Nephron progenitor cell (in vitro differentiated cells): ENCODE results near the gene LYZL1.
A peak's percentile ranks its signal among the peaks of the same experiment; 100 is the strongest.

ENCODE experiments used
- DNase-seq: peaks from one replicate; pipeline ENCODE4 v3.0.0; 2021
- H3K27ac Mint-ChIP-seq: 2 replicates; pipeline ENCODE4 v1.8.0; 2021; ENCODE audit warnings: mild to moderate bottlenecking, moderate library complexity, mixed read lengths
- H3K27me3 Mint-ChIP-seq: 2 replicates; pipeline ENCODE4 v1.8.0; 2021; ENCODE audit warnings: mild to moderate bottlenecking, low read depth, mixed read lengths; ENCODE audit not compliant: poor library complexity
- H3K36me3 Mint-ChIP-seq: 2 replicates; pipeline ENCODE4 v1.8.0; 2021; ENCODE audit warnings: low read depth, mixed read lengths
- H3K4me1 Mint-ChIP-seq: 2 replicates; pipeline ENCODE4 v1.8.0; 2021; ENCODE audit warnings: mixed read lengths
- H3K4me3 Mint-ChIP-seq: 2 replicates; pipeline ENCODE4 v1.8.0; 2021; ENCODE audit warnings: mild to moderate bottlenecking, moderate library complexity, mixed read lengths
- H3K9me3 Mint-ChIP-seq: 2 replicates; pipeline ENCODE4 v1.8.0; 2021; ENCODE audit warnings: mild to moderate bottlenecking, moderate library complexity, mixed read lengths
- TF ChIP-seq, protein P1 (sequence below): fragments of 200-600 bp; sonication (generic); IDR thresholded peaks from 2 replicates; pipeline ENCODE4 v1.5.0; 2021; ENCODE audit warnings: antibody characterized with exemption

Gene LYZL1

DNA sequence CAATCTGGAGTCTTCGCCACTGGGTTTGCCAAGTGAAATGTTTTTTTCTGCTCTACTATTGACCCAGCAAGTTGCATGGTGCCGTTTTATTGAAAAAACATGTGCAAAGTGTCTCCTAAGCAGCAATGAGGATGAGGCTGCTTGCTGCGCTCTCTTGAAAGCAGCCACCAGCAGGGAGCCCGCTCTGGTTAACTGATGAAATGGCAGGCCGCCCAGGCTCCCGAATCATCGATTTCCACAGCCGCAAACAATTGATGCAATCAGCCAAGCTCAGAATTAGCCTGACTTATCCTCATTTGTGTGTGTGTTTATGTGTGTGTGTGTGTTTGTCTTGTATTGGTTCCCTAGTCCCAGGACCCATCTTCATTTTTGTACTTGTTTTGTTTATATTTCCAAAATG lies 22.2 kb upstream of the LYZL1 start:
- H3K4me3 Mint-ChIP-seq = no peak overlapping the region
- TF ChIP-seq, protein P1, sequence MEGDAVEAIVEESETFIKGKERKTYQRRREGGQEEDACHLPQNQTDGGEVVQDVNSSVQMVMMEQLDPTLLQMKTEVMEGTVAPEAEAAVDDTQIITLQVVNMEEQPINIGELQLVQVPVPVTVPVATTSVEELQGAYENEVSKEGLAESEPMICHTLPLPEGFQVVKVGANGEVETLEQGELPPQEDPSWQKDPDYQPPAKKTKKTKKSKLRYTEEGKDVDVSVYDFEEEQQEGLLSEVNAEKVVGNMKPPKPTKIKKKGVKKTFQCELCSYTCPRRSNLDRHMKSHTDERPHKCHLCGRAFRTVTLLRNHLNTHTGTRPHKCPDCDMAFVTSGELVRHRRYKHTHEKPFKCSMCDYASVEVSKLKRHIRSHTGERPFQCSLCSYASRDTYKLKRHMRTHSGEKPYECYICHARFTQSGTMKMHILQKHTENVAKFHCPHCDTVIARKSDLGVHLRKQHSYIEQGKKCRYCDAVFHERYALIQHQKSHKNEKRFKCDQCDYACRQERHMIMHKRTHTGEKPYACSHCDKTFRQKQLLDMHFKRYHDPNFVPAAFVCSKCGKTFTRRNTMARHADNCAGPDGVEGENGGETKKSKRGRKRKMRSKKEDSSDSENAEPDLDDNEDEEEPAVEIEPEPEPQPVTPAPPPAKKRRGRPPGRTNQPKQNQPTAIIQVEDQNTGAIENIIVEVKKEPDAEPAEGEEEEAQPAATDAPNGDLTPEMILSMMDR = no peak
- peaks cover 21% of the 10 kb centered on the region for H3K9me3 Mint-ChIP-seq
- no peak overlapping the region for H3K27ac Mint-ChIP-seq
- no peak for DNase-seq
- H3K36me3 Mint-ChIP-seq = peaks cover 13% of the 10 kb centered on the region
- H3K27me3 Mint-ChIP-seq = no peaks in the 10 kb centered on the region
- peaks cover 5% of the 10 kb centered on the region for H3K4me1 Mint-ChIP-seq

DNA sequence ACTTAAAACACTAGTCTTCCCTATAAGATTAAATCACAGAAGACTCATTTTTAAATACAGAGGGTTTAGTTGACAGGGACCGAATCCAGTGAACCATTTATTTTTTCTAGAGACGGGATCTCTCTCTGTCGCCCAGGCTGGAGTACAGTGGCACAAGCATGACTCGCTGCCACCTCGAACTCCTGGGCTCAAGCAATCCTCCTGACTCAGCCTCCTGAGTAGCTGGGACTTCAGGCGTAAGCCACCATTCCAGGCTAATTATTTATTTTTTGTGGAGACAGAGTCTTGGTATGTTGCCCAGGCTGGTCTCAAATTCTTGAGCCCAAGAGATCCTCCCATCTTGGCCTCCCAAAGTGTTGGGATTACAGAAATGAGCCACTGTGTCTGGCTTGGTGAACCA lies 20.9 kb upstream of the LYZL1 start:
- H3K9me3 Mint-ChIP-seq = peaks cover 21% of the 10 kb centered on the region
- peaks cover 13% of the 10 kb centered on the region for H3K36me3 Mint-ChIP-seq
- no peak overlapping the region for H3K4me3 Mint-ChIP-seq
- H3K4me1 Mint-ChIP-seq = peaks cover 7% of the 10 kb centered on the region
- no peak for DNase-seq
- no peaks in the 10 kb centered on the region for H3K27me3 Mint-ChIP-seq
- no peak overlapping the region for H3K27ac Mint-ChIP-seq
- TF ChIP-seq, protein P1 = no peak

DNA sequence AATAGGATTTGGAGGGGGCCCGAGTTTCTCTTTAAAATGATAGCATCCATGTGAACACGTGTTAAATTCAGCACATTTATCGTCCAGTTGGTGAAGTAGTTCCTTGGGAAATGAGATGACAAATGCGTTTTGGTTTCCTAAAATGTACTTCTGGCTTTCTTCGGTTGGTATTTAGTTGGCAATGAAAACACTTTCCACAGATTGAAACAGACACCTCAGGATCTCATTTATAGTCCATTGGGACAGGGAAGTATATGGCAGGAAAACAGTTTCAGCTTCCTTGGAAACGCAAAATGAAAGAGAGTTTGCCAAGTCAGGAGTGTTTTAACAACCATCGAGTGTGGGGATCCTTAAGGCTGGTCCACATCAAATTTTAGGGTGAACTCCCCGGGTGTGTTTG lies 19.4 kb upstream of the LYZL1 start:
- TF ChIP-seq, protein P1 = no peak
- H3K27me3 Mint-ChIP-seq = no peaks in the 10 kb centered on the region
- H3K9me3 Mint-ChIP-seq = peaks cover 21% of the 10 kb centered on the region
- DNase-seq = no peak
- H3K36me3 Mint-ChIP-seq = peaks cover 13% of the 10 kb centered on the region
- peaks cover 15% of the 10 kb centered on the region for H3K4me1 Mint-ChIP-seq
- no peak overlapping the region for H3K4me3 Mint-ChIP-seq
- no peak overlapping the region for H3K27ac Mint-ChIP-seq

DNA sequence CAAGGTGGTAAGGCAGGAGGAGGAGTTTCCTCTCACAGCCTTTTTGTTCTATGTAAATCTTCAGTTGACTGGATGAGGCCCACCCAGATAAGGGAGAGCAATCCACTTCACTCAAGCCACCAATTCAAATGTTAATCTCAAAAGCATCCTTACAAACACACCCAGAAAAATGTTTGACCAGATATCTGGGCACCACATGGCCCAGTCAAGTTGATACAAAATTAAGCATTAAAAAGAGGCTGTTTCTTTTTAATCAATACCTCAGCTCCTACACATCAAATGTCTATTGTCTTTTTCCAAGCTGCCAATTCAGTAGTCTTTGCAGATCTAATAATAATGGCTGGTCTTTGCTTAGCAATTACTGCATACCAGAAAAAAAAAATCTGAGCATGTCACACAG lies 18.0 kb upstream of the LYZL1 start:
- Mint-ChIP-seq H3K9me3 (peaks cover 21% of the 10 kb centered on the region), H3K4me3 (no peak overlapping the region), H3K27ac (no peak overlapping the region), H3K36me3 (peaks cover 13% of the 10 kb centered on the region), H3K27me3 (no peaks in the 10 kb centered on the region), H3K4me1 (peaks cover 15% of the 10 kb centered on the region)
- TF ChIP-seq, protein P1 = no peak
- DNase-seq = no peak

DNA sequence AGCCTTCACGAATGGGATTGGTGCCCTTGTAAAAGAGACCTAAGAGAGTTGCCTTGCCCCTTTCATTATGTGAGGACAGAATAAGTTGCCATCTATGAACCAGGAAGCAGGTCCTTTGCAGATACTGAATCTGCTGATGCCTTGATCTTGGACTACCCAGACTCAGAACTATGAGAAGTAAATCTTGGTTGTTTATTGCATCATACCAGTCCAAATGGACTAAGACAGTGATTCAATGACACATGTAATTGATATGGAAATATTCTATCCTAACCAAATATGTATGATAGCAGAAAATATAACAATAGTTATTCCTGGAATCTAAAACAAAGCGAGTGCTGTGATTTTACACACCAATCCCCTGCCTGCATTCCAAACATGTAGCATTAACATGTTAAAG lies 17.0 kb upstream of the LYZL1 start:
- no peaks in the 10 kb centered on the region for H3K27me3 Mint-ChIP-seq
- H3K27ac Mint-ChIP-seq = no peak overlapping the region
- no peak for DNase-seq
- peaks cover 18% of the 10 kb centered on the region for H3K4me1 Mint-ChIP-seq
- peaks cover 13% of the 10 kb centered on the region for H3K36me3 Mint-ChIP-seq
- H3K4me3 Mint-ChIP-seq = no peak overlapping the region
- H3K9me3 Mint-ChIP-seq = peaks cover 21% of the 10 kb centered on the region
- TF ChIP-seq, protein P1 = no peak

DNA sequence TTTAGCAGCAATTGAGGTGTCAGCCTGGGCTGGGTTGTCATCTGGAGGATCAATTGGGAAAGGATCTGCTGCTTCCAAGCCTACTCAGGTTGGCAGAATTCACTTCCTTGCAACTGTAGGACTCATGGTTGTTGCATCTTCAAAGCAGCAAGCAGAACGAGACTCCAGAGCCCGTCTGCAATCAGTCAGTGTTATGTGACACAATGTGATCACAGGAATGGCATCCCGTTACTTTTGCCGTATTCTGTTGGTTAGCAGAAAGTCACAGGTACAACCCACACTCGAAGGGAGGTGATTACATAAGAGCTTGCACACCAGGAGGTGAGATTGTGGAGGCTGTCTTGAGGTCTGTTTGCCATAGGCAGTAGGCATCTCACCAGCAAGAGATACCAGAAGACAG lies 15.4 kb upstream of the LYZL1 start:
- no peak overlapping the region for H3K4me3 Mint-ChIP-seq
- peak overlapping the region; percentile 17 for H3K27ac Mint-ChIP-seq
- no peaks in the 10 kb centered on the region for H3K27me3 Mint-ChIP-seq
- H3K4me1 Mint-ChIP-seq = peaks cover 30% of the 10 kb centered on the region
- H3K36me3 Mint-ChIP-seq = peaks cover 13% of the 10 kb centered on the region
- peaks cover 21% of the 10 kb centered on the region for H3K9me3 Mint-ChIP-seq
- TF ChIP-seq, protein P1 = no peak
- no peak for DNase-seq
